ENCODE data around the gene FKBP1A. TPM values are rescaled to one million over a fixed set of nuclear protein-coding genes. Genes with fewer than 3 reads are reported as not detected.
A peak's percentile ranks its signal among the peaks of the same experiment; 100 is the strongest.

The FKBP1A gene
- total and polyA plus RNA-seq, 12 donors = 110 to 311 (median 140) TPM

GRCh38 chr20:1396264-1396663, 3.4 kb upstream of the FKBP1A start:
- whole genome bisulfite sequencing, 2 donors = 57 to 67% methylated on average over 1 of the region's 1 CpG
- DNase-seq (no peak), ATAC-seq (no peak)
- Histone ChIP-seq H3K36me3 (no peaks in the 10 kb centered on the region), H3K27ac (peak overlapping the region in 4 of 10 donors; percentile 11 to 58 (median 44)), H3K27me3 (peaks cover 0 to 17% (median 14%) of the 10 kb centered on the region in 7 donors), H3K4me3 (no peak overlapping the region), H3K9me3 (no peaks in the 10 kb centered on the region), H3K4me1 (peaks cover 7 to 45% (median 27%) of the 10 kb centered on the region in 9 donors)
- intact Hi-C loops (cut with DNase I) = loop anchor here in 3 of 10 donors (2.0 to 5.0 kb wide), 2 partner anchors 81 to 84 kb away; no protein-coding TSS in a partner anchor
- no peak for TF ChIP-seq CTCF (IDR thresholded peaks at IDR 0.05)

DNA sequence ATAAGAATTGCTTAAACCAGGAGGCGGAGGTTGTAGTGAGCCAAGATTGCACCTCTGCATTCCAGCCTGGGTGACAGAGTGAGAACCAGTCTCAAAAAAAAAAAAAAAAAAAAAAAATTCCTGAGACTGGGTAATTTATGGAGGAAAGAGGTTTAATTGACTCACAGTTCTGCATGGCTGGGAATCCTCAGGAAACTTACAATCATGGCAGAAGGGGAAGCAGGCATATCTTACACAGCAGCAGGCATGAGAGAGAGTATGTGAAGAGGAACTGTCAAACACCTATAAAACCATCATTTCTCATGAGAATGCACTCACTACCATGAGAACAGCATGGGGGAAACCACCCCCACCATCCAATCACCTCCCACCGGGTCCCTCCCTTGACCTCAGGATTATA, 1.8 kb upstream of the FKBP1A start:
- no peak overlapping the region for H3K4me3 ChIP-seq
- H3K27ac ChIP-seq = no peak overlapping the region
- no peaks in the 10 kb centered on the region for H3K9me3 ChIP-seq
- ATAC-seq (no peak), DNase-seq (no peak)
- 69 to 70% methylated on average over 2 of the region's 2 CpGs for WGBS, 2 donors
- intact Hi-C loops (cut with DNase I) = loop anchor here in 6 of 10 donors (5.0 kb wide), 4 partner anchors 57 to 82 kb away; partner anchors contain the start of genes SDCBP2 (in 2 of the 6) and NSFL1C (in 1 of the 6)
- peaks cover 0 to 11% (median 0%) of the 10 kb centered on the region in 9 donors for H3K36me3 ChIP-seq
- peaks cover 0 to 17% (median 14%) of the 10 kb centered on the region in 7 donors for H3K27me3 ChIP-seq
- TF ChIP-seq CTCF (IDR thresholded peaks at IDR 0.05) = no peak
- peaks cover 21 to 57% (median 36%) of the 10 kb centered on the region in 9 donors for H3K4me1 ChIP-seq

DNA sequence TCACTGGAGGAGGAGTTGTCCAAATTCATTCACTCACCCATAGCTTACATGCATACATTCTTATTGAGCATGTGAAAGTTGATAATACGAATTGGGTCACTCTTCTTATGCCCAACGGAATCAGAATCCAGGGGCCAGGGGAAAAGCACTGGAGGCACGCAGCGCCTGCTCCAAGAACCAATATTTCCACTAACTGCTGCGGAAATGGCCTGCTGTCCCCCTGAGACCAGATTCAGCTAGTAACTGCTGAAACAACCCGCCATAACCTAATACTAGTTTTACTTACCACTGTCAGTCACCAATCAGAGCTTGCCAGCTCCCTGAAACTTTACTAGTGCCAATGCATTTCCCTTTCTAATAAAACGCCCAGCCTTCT, 641 bp upstream of the FKBP1A start:
- H3K9me3 ChIP-seq = no peaks in the 10 kb centered on the region
- H3K27ac ChIP-seq = peak overlapping the region; percentile 75 to 96 (median 89)
- H3K4me1 ChIP-seq = peaks cover 29 to 67% (median 48%) of the 10 kb centered on the region in 9 donors
- H3K36me3 ChIP-seq = peaks cover 0 to 19% (median 0%) of the 10 kb centered on the region in 9 donors
- WGBS, 2 donors = 53 to 56% methylated on average over 7 of the region's 7 CpGs
- peaks cover 0 to 16% (median 8%) of the 10 kb centered on the region in 7 donors for H3K27me3 ChIP-seq
- TF ChIP-seq CTCF (IDR thresholded peaks at IDR 0.05) = no peak
- intact Hi-C loops (cut with DNase I) = loop anchor here in 8 of 10 donors (2.0 to 5.0 kb wide), 6 partner anchors 56 to 81 kb away; partner anchors contain the start of genes SDCBP2 (in 2 of the 8) and NSFL1C (in 1 of the 8)
- H3K4me3 ChIP-seq = peak overlapping the region in 9 of 10 donors; percentile 60 to 87 (median 78)
- DNase-seq = no peak
- ATAC-seq = no peak

GRCh38 chr20:1392443-1392692, 486 bp downstream of the FKBP1A start:
- DNase-seq (no peak), ATAC-seq (no peak)
- Histone ChIP-seq H3K27me3 (peaks cover 0 to 9% (median 3%) of the 10 kb centered on the region in 7 donors), H3K27ac (peak overlapping the region; percentile 75 to 96 (median 89)), H3K4me1 (peaks cover 32 to 75% (median 59%) of the 10 kb centered on the region in 9 donors), H3K9me3 (no peaks in the 10 kb centered on the region), H3K36me3 (peaks cover 0 to 21% (median 0%) of the 10 kb centered on the region in 9 donors), H3K4me3 (peak overlapping the region; percentile 60 to 87 (median 78))
- WGBS, 2 donors = 0% methylated on average over 12 to 13 of the region's 13 CpGs
- TF ChIP-seq CTCF (IDR thresholded peaks at IDR 0.05) = no peak
- intact Hi-C loops (cut with DNase I) = loop anchor here in 9 of 10 donors (1.0 to 5.0 kb wide), 7 partner anchors 55 to 80 kb away; partner anchors contain the start of genes SDCBP2 (in 2 of the 9) and NSFL1C (in 1 of the 9)

Data from heart right ventricle (tissue), 16 donors.